ENCODE measurements around the gene GPR31. TPM values are rescaled to one million over a fixed set of nuclear protein-coding genes. Genes with fewer than 3 reads are reported as not detected.

The GPR31 gene
- total and polyA plus RNA-seq, 2 of the 4 experiments (the other 2 are of a cell fraction), result not detected

DNA sequence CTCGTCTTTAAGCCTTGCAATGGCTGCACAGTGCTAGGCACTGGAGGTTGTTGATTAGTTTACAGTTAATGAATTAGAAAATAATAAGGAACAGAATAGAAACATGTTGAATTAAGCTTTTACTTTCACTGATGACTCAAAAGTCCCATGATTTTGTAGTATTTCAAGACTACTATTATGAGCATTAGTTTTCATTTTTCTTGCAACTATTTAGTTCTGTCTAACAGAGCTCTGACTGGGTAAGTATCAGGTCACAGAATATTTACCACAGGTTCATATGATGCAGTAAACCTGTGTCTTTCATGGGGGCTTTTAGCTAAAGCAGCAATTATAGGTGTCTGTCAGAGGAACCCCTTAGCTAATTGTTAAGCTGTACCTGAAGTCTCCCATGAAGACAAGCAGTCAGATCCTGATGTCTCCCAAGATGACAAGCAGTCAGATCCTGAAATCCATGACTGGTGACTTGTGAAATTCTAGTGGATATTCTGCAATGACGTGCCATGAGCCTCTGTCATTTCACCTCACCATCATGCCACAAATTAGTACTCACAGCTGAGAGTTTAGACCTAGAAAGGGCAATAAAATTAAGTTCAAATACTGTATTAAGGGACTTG, 8.2 kb upstream of the GPR31 start:
- Histone ChIP-seq H3K9me1 (ENCODE audit: insufficient read depth, low read length) (no peaks in the 10 kb centered on the region), H3K23ac (ENCODE audit: low read depth, low read length) (no peak overlapping the region), H3K27ac (ENCODE audit: insufficient read depth, low read length) (no peak overlapping the region), H3K4me1 (ENCODE audit: control insufficient read depth, insufficient read depth, low read length) (no peaks in the 10 kb centered on the region), H3K4me3 (ENCODE audit: insufficient read depth, low read depth, low read length) (no peak overlapping the region), H3K9me3 (ENCODE audit: control insufficient read depth, insufficient read depth, low read length) (peaks cover 6% of the 10 kb centered on the region), H3K14ac (replicated peaks; ENCODE audit: low read depth, low read length) (no peak overlapping the region), H2AFZ (replicated peaks; ENCODE audit: low read length, poor library complexity) (no peak overlapping the region), H3K36me3 (ENCODE audit: control insufficient read depth, insufficient read depth, low read length) (no peaks in the 10 kb centered on the region), H4K91ac (ENCODE audit: insufficient read depth, low read depth, low read length) (no peak overlapping the region), H2BK120ac (ENCODE audit: low read depth, low read length) (no peak overlapping the region), H4K5ac (ENCODE audit: low read depth, low read length) (no peak overlapping the region), H2BK15ac (ENCODE audit: low read depth, low read length) (no peak overlapping the region), H3K9ac (ENCODE audit: low read depth, low read length) (no peak overlapping the region), H3K18ac (ENCODE audit: low read depth, low read length) (no peak overlapping the region), H2AK5ac (ENCODE audit: low read depth, low read length) (no peak overlapping the region), H4K8ac (ENCODE audit: low read depth in 2 of 2, low read length in 2 of 2) (no peak overlapping the region), H3K27me3 (ENCODE audit: control insufficient read depth, insufficient read depth, low read length) (no peaks in the 10 kb centered on the region), H3K56ac (ENCODE audit: extremely low read depth, insufficient read depth, low read length) (no peak overlapping the region), H2BK5ac (ENCODE audit: low read depth, low read length, poor library complexity, severe bottlenecking) (no peak overlapping the region), H3K4ac (ENCODE audit: low read depth, low read length) (no peak overlapping the region), H3K4me2 (ENCODE audit: low read depth, low read length) (no peak overlapping the region), H3K79me1 (ENCODE audit: low read depth in 1 of 2, low read length in 2 of 2) (no peaks in the 10 kb centered on the region), H4K20me1 (ENCODE audit: insufficient read depth, low read length) (no peaks in the 10 kb centered on the region), H2AK9ac (replicated peaks; ENCODE audit: low read depth, low read length, poor library complexity) (no peak overlapping the region), H2BK20ac (ENCODE audit: low read depth, low read length) (no peak overlapping the region)
- ChIA-PET POLR2A (ENCODE audit: unreplicated experiment) (no interaction called here), CTCF (no interaction called here)
- in situ Hi-C loops (cut with MboI; ENCODE audit: low sequenced_read_pairs) (no loop called here), dilution Hi-C loops (cut with HindIII; ENCODE audit: low sequenced_read_pairs, unreplicated experiment) (no loop called here), intact Hi-C loops (cut with micrococcal nuclease) (no loop called here)
- ATAC-seq (ENCODE audit: low read depth) (no peak), DNase-seq (no peak)
- TF ChIP-seq POLR2A (IDR thresholded peaks at IDR 0.05; ENCODE audit: low read depth, low read length) (no peak), NFE2L2 (IDR thresholded peaks at IDR 0.05; ENCODE audit: low read depth, low read length) (no peak), RCOR1 (IDR thresholded peaks at IDR 0.05; ENCODE audit: insufficient replicate concordance, low read length) (no peak), MAFK (IDR thresholded peaks at IDR 0.05; ENCODE audit: low read depth, low read length) (no peak), CHD1 (IDR thresholded peaks at IDR 0.05; ENCODE audit: low read depth, low read length) (no peak), CEBPB (IDR thresholded peaks at IDR 0.05; ENCODE audit: low read depth, low read length) (no peak), MAZ (IDR thresholded peaks at IDR 0.05; ENCODE audit: borderline replicate concordance, low read depth, low read length) (no peak), BHLHE40 (IDR thresholded peaks at IDR 0.05; ENCODE audit: low read depth, low read length) (no peak)
- no TSS peak for BruUV-seq (replicated peaks)
- WGBS, 2 experiments (ENCODE audit: extremely low coverage in 2 of 2, insufficient read length in 1 of 2), result no CpG with 5 or more reads among the region's 2 CpGs
